CD8-positive, alpha-beta memory T cell (primary cell): ENCODE measurements around the gene TSPAN15. TPM values are rescaled to one million over a fixed set of nuclear protein-coding genes. Genes with fewer than 3 reads are reported as not detected.
"Not testable (repeated sequence)": the region's sequence is repeated elsewhere in the genome, so short reads cannot be mapped to it uniquely, and the experiment has no call there.

ENCODE experiments used
- CTCF ChIA-PET: fragments of 350-600 bp; sonication (Branson Sonifier 250); formaldehyde crosslinking; loops from one replicate; lab custom pipeline; 2021; ENCODE audit warnings: antibody characterized with exemption; lab: Charles Lee
- POLR2A ChIA-PET: fragments of 350-600 bp; sonication (Branson Sonifier 250); formaldehyde crosslinking; loops from one replicate; lab custom pipeline; 2021; ENCODE audit warnings: antibody characterized with exemption; lab: Charles Lee
- DNase-seq, 5 donors: peaks; one replicate each; pipeline versions ENCODE4 v3.0.0 to v3.0.0-alpha.2; 2020 to 2022; ENCODE audit warnings: mixed read lengths in 1 of 5
- H3K27ac ChIP-seq: one replicate; pipeline ENCODE4 v1.7.0; 2013; ENCODE audit warnings: low read depth, mild to moderate bottlenecking, low read length, moderate library complexity
- H3K27me3 ChIP-seq: 2 replicates; pipeline ENCODE4 v1.7.0; 2013; ENCODE audit warnings: low read length, mild to moderate bottlenecking; ENCODE audit not compliant: insufficient read depth, poor library complexity, severe bottlenecking
- H3K36me3 ChIP-seq: 2 replicates; pipeline ENCODE4 v1.7.0; 2013; ENCODE audit warnings: mild to moderate bottlenecking, low read length, moderate library complexity; ENCODE audit not compliant: insufficient read depth
- H3K4me1 ChIP-seq: 2 replicates; pipeline ENCODE4 v1.7.0; 2013; ENCODE audit warnings: mild to moderate bottlenecking, low read length, moderate library complexity; ENCODE audit not compliant: insufficient read depth
- H3K4me3 ChIP-seq: 2 replicates; pipeline ENCODE4 v1.7.0; 2013; ENCODE audit warnings: mild to moderate bottlenecking, low read length
- H3K9me3 ChIP-seq: 2 replicates; pipeline ENCODE4 v1.7.0; 2013; ENCODE audit warnings: mild to moderate bottlenecking, low read length
- H3K27ac Mint-ChIP-seq, 8 donors: one replicate each; pipeline ENCODE4 v1.8.0; 2020 to 2021; ENCODE audit warnings: mixed read lengths in 8 of 8, mild to moderate bottlenecking in 6 of 8, inconsistent platforms in 3 of 8, moderate library complexity in 3 of 8
- H3K27me3 Mint-ChIP-seq, 2 donors: one replicate each; pipeline ENCODE4 v1.8.0; 2020 to 2021; ENCODE audit warnings: mixed read lengths in 2 of 2, mild to moderate bottlenecking in 1 of 2, moderate library complexity in 1 of 2
- H3K36me3 Mint-ChIP-seq, 3 donors: one replicate each; pipeline ENCODE4 v1.8.0; 2020 to 2021; ENCODE audit warnings: mixed read lengths in 3 of 3, inconsistent platforms in 1 of 3, mild to moderate bottlenecking in 1 of 3
- H3K4me1 Mint-ChIP-seq, 3 donors: one replicate each; pipeline ENCODE4 v1.8.0; 2020 to 2021; ENCODE audit warnings: mixed read lengths in 3 of 3, inconsistent platforms in 1 of 3, mild to moderate bottlenecking in 1 of 3
- H3K4me3 Mint-ChIP-seq, 7 donors: one replicate each; pipeline ENCODE4 v1.8.0; 2020 to 2021; ENCODE audit warnings: mixed read lengths in 7 of 7, mild to moderate bottlenecking in 6 of 7, moderate library complexity in 4 of 7, inconsistent platforms in 2 of 7
- H3K9me3 Mint-ChIP-seq, 5 donors: one replicate each; pipeline ENCODE4 v1.8.0; 2020 to 2022; ENCODE audit warnings: mixed read lengths in 5 of 5, mild to moderate bottlenecking in 3 of 5, moderate library complexity in 2 of 5, inconsistent platforms in 1 of 5
- polyA plus RNA-seq: library from polyadenylated mRNA; unstranded; fragments of 300-500 nt; fragmentation: Illumina TruSeq; gene quantifications from one replicate; pipeline ENCODE4 v1.2.3, GENCODE V29; 2021
- total RNA-seq, 2 experiments: library from RNA; stranded (reverse); gene quantifications; one replicate each; pipeline ENCODE4 v1.2.3, GENCODE V29; 2021

Gene TSPAN15
- total and polyA plus RNA-seq, 3 experiments from 2014 or later = 1.4 to 20.2 (median 2.4) TPM

DNA sequence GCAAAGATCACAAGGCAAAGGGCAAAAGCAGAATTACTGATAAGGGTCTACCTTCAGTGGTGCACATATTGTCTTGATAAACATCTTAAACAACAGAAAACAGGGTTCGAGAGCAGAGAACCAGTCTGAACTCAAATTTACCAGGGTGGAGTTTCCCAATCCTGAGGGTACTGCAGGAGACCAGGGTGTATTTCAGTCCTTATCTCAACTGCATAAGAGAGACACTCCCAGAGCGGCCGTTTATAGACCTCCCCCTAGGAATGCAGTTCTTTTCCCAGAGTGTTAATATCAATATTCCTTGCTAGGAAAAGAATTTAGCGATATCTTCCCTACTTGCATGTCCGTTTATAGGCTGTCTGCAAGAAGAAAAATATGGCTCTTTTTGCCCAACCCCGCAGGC lies 37.6 kb downstream of the TSPAN15 start:
- H3K27me3 ChIP-seq, H3K27me3 Mint-ChIP-seq, H3K27ac ChIP-seq, POLR2A ChIA-PET, DNase-seq, CTCF ChIA-PET, H3K36me3 ChIP-seq, H3K4me3 Mint-ChIP-seq, H3K4me1 ChIP-seq, H3K4me1 Mint-ChIP-seq, H3K9me3 ChIP-seq, H3K4me3 ChIP-seq: not testable (repeated sequence)
- Mint-ChIP-seq H3K27ac (peak overlapping the region in 1 of 8 donors; percentile 90), H3K36me3 (peaks cover 2 to 13% (median 4%) of the 10 kb centered on the region in 3 donors), H3K9me3 (peaks cover 11 to 18% (median 14%) of the 10 kb centered on the region in 5 donors)

GRCh38 chr10:69489506-69490090 lies 38.3 kb downstream of the TSPAN15 start:
- Mint-ChIP-seq H3K27me3 (peaks cover 0 to 7% of the 10 kb centered on the region in 2 donors), H3K36me3 (peaks cover 2 to 13% (median 4%) of the 10 kb centered on the region in 3 donors), H3K27ac (no peak overlapping the region), H3K4me3 (no peak overlapping the region), H3K9me3 (peaks cover 11 to 18% (median 14%) of the 10 kb centered on the region in 5 donors), H3K4me1 (no peaks in the 10 kb centered on the region)
- ChIA-PET CTCF (no interaction called here), POLR2A (no interaction called here)
- Histone ChIP-seq H3K36me3 (no peaks in the 10 kb centered on the region), H3K27me3 (no peaks in the 10 kb centered on the region), H3K4me1 (no peaks in the 10 kb centered on the region), H3K9me3 (peaks cover 4% of the 10 kb centered on the region), H3K27ac (no peak overlapping the region), H3K4me3 (no peak overlapping the region)
- no peak for DNase-seq

GRCh38 chr10:69490876-69491275 lies 39.6 kb downstream of the TSPAN15 start:
- no peaks in the 10 kb centered on the region for H3K4me1 ChIP-seq
- no peak for DNase-seq
- ChIA-PET CTCF (no interaction called here), POLR2A (no interaction called here)
- Mint-ChIP-seq H3K27me3 (peaks cover 0 to 4% of the 10 kb centered on the region in 2 donors), H3K27ac (peak overlapping the region in 1 of 8 donors; percentile 13), H3K4me1 (no peaks in the 10 kb centered on the region), H3K36me3 (peaks cover 2 to 13% (median 4%) of the 10 kb centered on the region in 3 donors), H3K4me3 (no peak overlapping the region), H3K9me3 (peaks cover 11 to 18% (median 14%) of the 10 kb centered on the region in 5 donors)
- peaks cover 4% of the 10 kb centered on the region for H3K9me3 ChIP-seq
- no peak overlapping the region for H3K4me3 ChIP-seq
- no peak overlapping the region for H3K27ac ChIP-seq
- no peaks in the 10 kb centered on the region for H3K27me3 ChIP-seq
- H3K36me3 ChIP-seq = no peaks in the 10 kb centered on the region

DNA sequence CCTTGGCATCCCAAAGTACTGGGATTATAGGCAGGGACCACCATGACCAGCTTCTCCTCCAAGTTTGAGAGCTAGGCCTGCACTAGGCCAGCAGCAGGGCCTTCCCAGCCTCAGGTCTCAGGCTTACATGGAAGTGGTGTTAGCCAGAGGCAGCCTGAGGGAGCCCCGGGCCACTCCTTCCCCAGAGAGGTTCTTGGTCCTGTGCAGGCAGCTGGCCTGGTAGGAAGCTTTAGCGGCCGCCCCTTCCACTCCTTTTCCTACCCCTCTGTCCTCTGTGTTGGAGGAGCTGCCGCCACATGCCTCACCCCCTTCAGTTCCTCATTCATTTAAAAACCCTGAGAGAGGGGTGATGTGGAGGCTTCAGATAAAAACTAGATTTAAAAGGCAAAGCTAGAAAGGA lies 40.3 kb downstream of the TSPAN15 start:
- peaks cover 2 to 13% (median 4%) of the 10 kb centered on the region in 3 donors for H3K36me3 Mint-ChIP-seq
- H3K4me1 ChIP-seq = no peaks in the 10 kb centered on the region
- H3K9me3 Mint-ChIP-seq = peaks cover 11 to 18% (median 14%) of the 10 kb centered on the region in 5 donors
- no peaks in the 10 kb centered on the region for H3K36me3 ChIP-seq
- H3K27me3 Mint-ChIP-seq = peaks cover 0 to 4% of the 10 kb centered on the region in 2 donors
- no peak overlapping the region for H3K4me3 ChIP-seq
- no peaks in the 10 kb centered on the region for H3K4me1 Mint-ChIP-seq
- peaks cover 4% of the 10 kb centered on the region for H3K9me3 ChIP-seq
- no peak overlapping the region for H3K27ac ChIP-seq
- H3K27me3 ChIP-seq = no peaks in the 10 kb centered on the region
- ChIA-PET CTCF (interaction anchor here (0.9 to 1.3 kb wide), 2 partner anchors 15 to 23 kb away, joined by 3 read pairs; no protein-coding TSS in a partner anchor), POLR2A (no interaction called here)
- no peak overlapping the region for H3K4me3 Mint-ChIP-seq
- no peak for DNase-seq
- H3K27ac Mint-ChIP-seq = peak overlapping the region in 2 of 8 donors; percentile 5 to 85

GRCh38 chr10:69492091-69492745 lies 41.0 kb downstream of the TSPAN15 start:
- Histone ChIP-seq H3K4me3 (no peak overlapping the region), H3K4me1 (no peaks in the 10 kb centered on the region), H3K36me3 (no peaks in the 10 kb centered on the region), H3K9me3 (peaks cover 4% of the 10 kb centered on the region), H3K27ac (no peak overlapping the region), H3K27me3 (no peaks in the 10 kb centered on the region)
- POLR2A ChIA-PET = no interaction called here
- CTCF ChIA-PET = interaction anchor here (0.9 to 1.3 kb wide), 2 partner anchors 15 to 24 kb away, joined by 3 read pairs; no protein-coding TSS in a partner anchor
- Mint-ChIP-seq H3K36me3 (peaks cover 2 to 13% (median 4%) of the 10 kb centered on the region in 3 donors), H3K9me3 (peaks cover 11 to 18% (median 12%) of the 10 kb centered on the region in 5 donors), H3K27me3 (peaks cover 0 to 3% of the 10 kb centered on the region in 2 donors), H3K27ac (peak overlapping the region in 2 of 8 donors; percentile 42 to 85), H3K4me3 (no peak overlapping the region), H3K4me1 (peaks cover 0 to under 1% (median 0%) of the 10 kb centered on the region in 3 donors)
- DNase-seq = no peak

DNA sequence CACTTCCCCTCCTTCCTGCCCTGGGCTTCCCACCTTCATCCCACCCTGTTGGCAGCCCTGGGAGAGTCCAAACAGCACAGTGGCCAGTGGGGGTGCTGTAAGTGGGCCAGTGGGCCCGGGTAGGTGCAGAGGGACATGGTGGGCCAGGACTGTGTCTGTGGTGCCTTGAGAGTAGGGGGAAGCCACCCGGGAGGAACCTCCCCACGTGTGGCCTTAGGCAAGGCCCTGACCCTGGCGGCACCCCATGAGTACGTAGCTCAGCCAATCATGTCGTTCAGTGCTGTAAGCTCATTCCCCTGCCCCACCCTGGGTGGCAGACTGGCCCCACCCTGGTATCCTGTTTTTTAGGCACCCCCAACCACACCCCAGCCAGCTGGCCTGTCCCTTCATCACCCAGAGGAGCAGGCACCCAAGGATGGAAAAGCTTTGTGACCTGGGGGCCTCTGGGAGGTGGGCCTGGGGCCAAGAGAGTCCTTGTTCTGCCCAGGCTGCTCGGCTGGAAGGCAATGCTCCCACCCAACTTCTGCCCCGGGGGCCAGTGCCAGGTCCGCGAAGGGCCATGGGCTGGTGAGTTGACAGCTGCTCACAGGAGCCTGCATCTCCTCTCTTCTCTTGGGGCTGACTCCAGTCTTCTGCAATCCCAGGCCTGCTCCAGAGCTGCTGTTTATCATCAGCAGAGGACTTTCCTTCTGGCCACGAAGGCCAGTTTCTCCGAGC lies 41.6 kb downstream of the TSPAN15 start:
- H3K4me3 Mint-ChIP-seq = no peak overlapping the region
- H3K27me3 ChIP-seq = no peaks in the 10 kb centered on the region
- no peaks in the 10 kb centered on the region for H3K36me3 ChIP-seq
- H3K36me3 Mint-ChIP-seq = peaks cover 2 to 9% (median 4%) of the 10 kb centered on the region in 3 donors
- H3K9me3 ChIP-seq = peaks cover 4% of the 10 kb centered on the region
- no peak overlapping the region for H3K27ac ChIP-seq
- H3K27me3 Mint-ChIP-seq = peaks cover 0 to 3% of the 10 kb centered on the region in 2 donors
- no peaks in the 10 kb centered on the region for H3K4me1 ChIP-seq
- H3K4me3 ChIP-seq = no peak overlapping the region
- ChIA-PET POLR2A (no interaction called here), CTCF (interaction anchor here (1.3 kb wide), 1 partner anchor 14 kb away, joined by 3 read pairs; no protein-coding TSS in a partner anchor)
- no peak for DNase-seq
- peak overlapping the region in 3 of 8 donors; percentile 29 to 70 (median 54) for H3K27ac Mint-ChIP-seq
- peaks cover 9 to 16% (median 10%) of the 10 kb centered on the region in 5 donors for H3K9me3 Mint-ChIP-seq
- H3K4me1 Mint-ChIP-seq = peaks cover 0 to 7% (median 2%) of the 10 kb centered on the region in 3 donors

GRCh38 chr10:69494626-69495558 lies 43.6 kb downstream of the TSPAN15 start:
- DNase-seq = no peak
- Mint-ChIP-seq H3K4me3 (no peak overlapping the region), H3K4me1 (peaks cover 3 to 13% (median 7%) of the 10 kb centered on the region in 3 donors), H3K27me3 (peaks cover 0 to 2% of the 10 kb centered on the region in 2 donors), H3K36me3 (no peaks in the 10 kb centered on the region), H3K9me3 (peaks cover 0 to 3% (median 0%) of the 10 kb centered on the region in 5 donors), H3K27ac (peak overlapping the region in 1 of 8 donors; percentile 32)
- H3K27me3 ChIP-seq = no peaks in the 10 kb centered on the region
- ChIA-PET POLR2A (no interaction called here), CTCF (no interaction called here)
- no peak overlapping the region for H3K4me3 ChIP-seq
- H3K4me1 ChIP-seq = peaks cover 4% of the 10 kb centered on the region
- no peaks in the 10 kb centered on the region for H3K9me3 ChIP-seq
- H3K27ac ChIP-seq = no peak overlapping the region
- no peaks in the 10 kb centered on the region for H3K36me3 ChIP-seq
